Small intestine (tissue), 7 donors: ENCODE results near the gene SUPT4H1. TPM values are rescaled to one million over a fixed set of nuclear protein-coding genes. Genes with fewer than 3 reads are reported as not detected.

ENCODE experiments used
- DNase-seq, 2 donors: peaks; one replicate each; pipeline versions ENCODE4 v3.0.0 to v3.0.0-alpha.2; 2013
- FAIRE-seq: peaks from 2 replicates; lab custom pipeline; 2012; peaks lifted over from hg19 to GRCh38; lab: Jason Lieb, UNC
- H3K27ac ChIP-seq, 3 donors: one replicate each; pipeline ENCODE4 v1.5.1; 2013; ENCODE audit warnings: low read length in 2 of 3, mild to moderate bottlenecking in 2 of 3, control low read depth in 1 of 3, inconsistent platforms in 1 of 3, low read depth in 1 of 3, moderate library complexity in 1 of 3
- H3K27me3 ChIP-seq, 3 donors: one replicate each; pipeline ENCODE4 v1.6.1; 2013; ENCODE audit warnings: low read length in 3 of 3, inconsistent platforms in 1 of 3; ENCODE audit not compliant: control insufficient read depth in 3 of 3, insufficient read depth in 3 of 3
- H3K36me3 ChIP-seq, 3 donors: one replicate each; pipeline ENCODE4 v1.6.1; 2013; ENCODE audit warnings: low read length in 3 of 3, inconsistent platforms in 1 of 3, low read depth in 1 of 3, mild to moderate bottlenecking in 1 of 3, moderate library complexity in 1 of 3; ENCODE audit not compliant: control insufficient read depth in 3 of 3, insufficient read depth in 2 of 3
- H3K4me1 ChIP-seq, 3 donors: one replicate each; pipeline ENCODE4 v1.6.1; 2013; ENCODE audit warnings: low read length in 2 of 3, inconsistent platforms in 1 of 3, low read depth in 1 of 3, mild to moderate bottlenecking in 1 of 3, moderate library complexity in 1 of 3; ENCODE audit not compliant: control insufficient read depth in 3 of 3, insufficient read depth in 2 of 3
- H3K4me3 ChIP-seq, 3 donors: one replicate each; pipeline ENCODE4 v1.5.1; 2013; ENCODE audit warnings: low read length in 3 of 3, control low read depth in 1 of 3, inconsistent platforms in 1 of 3, low read depth in 1 of 3, mild to moderate bottlenecking in 1 of 3, moderate library complexity in 1 of 3
- H3K9me3 ChIP-seq, 2 donors: one replicate each; pipeline ENCODE4 v1.6.1; 2013; ENCODE audit warnings: low read depth in 1 of 2, low read length in 1 of 2; ENCODE audit not compliant: control insufficient read depth in 2 of 2, insufficient read depth in 1 of 2
- WGBS, 3 donors: extraction: QIAGEN DNeasy Blood & Tissue Kit; methylation state at CpG; one replicate each; pipeline ENCODE4 v1.1.7; 2013; 5-methylcytosine and 5-hydroxymethylcytosine counted together
- polyA plus RNA-seq, 4 donors: library from polyadenylated mRNA; stranded (reverse) in 3 of 4; unstranded in 1 of 4; fragments of 200-250 nt in 3 of 4; fragments of 120-200 nt in 1 of 4; gene quantifications; one replicate each; pipeline versions ENCODE4 v1.2.1 to v1.2.3, GENCODE V29; 2013
- donor health status: healthy with polysubstance abuse.
- donor health status: control.
- donor health status: control.
- donor health status: Bipolar disorder and iron deficiency.
- donor health status: healthy.

Gene SUPT4H1
- polyA plus RNA-seq, 4 donors = 70.3 to 102 (median 79.7) TPM

- WGBS, 3 donors = 12 to 70% (median 36%) methylated on average over 3 of the region's 3 CpGs
- Histone ChIP-seq H3K4me3 (no peak overlapping the region), H3K27ac (peak overlapping the region; percentile 47 to 76 (median 73)), H3K9me3 (no peaks in the 10 kb centered on the region), H3K4me1 (peaks cover 0 to 53% (median 9%) of the 10 kb centered on the region in 3 donors), H3K27me3 (no peaks in the 10 kb centered on the region), H3K36me3 (no peaks in the 10 kb centered on the region)
- peak; percentile 15 for FAIRE-seq
- peak; percentile 73 to 86 for DNase-seq
Measured at GRCh38 chr17:58394534-58395223, 42.7 kb upstream of the SUPT4H1 start.

DNA sequence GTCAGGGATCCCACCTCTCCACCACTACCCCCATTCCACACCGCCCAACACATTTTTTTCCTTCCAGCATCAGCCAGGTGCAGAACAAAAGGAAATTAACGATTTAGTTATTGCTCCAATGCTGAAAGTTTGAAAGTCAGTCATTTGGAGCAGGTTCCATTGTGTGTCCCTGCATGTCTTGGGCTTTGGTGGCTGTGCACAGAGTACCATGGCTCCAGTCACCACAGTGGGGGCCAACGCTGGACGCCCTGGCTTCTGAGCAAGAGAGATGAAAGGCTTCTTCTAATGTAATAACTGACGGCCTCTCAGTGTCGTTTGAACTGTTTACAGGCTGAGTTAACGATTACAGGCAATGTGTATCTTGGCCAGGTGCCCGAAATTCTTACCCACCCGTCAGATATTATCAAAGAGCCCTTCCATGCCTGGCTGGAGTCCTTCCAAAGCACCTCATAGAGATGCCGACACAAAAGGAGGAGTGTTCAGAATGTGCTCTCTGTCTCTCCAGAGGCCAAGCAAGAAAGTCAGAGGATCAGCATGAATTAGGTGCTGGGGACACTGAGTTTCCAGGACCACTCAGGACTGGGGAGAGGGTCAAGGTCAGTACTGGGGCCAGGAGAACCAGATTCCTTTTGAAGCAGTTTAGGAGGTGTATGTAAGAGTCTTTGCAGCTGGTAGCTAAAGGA is 39.4 kb upstream of the SUPT4H1 start:
- WGBS, 3 donors = 14 to 38% (median 36%) methylated on average over 10 of the region's 10 CpGs
- Histone ChIP-seq H3K9me3 (no peaks in the 10 kb centered on the region), H3K36me3 (no peaks in the 10 kb centered on the region), H3K4me1 (peaks cover 0 to 64% (median 15%) of the 10 kb centered on the region in 3 donors), H3K27me3 (no peaks in the 10 kb centered on the region), H3K27ac (peak overlapping the region; percentile 11 to 63 (median 55)), H3K4me3 (no peak overlapping the region)
- FAIRE-seq = no peak
- DNase-seq = peak; percentile 95 to 98

GRCh38 chr17:58390884-58391283 is 38.9 kb upstream of the SUPT4H1 start:
- no peak for DNase-seq
- Histone ChIP-seq H3K4me1 (peaks cover 0 to 58% (median 15%) of the 10 kb centered on the region in 3 donors), H3K27ac (peak overlapping the region in 2 of 3 donors; percentile 55 to 63), H3K36me3 (peaks cover 0 to 4% (median 0%) of the 10 kb centered on the region in 3 donors), H3K4me3 (no peak overlapping the region), H3K9me3 (no peaks in the 10 kb centered on the region), H3K27me3 (no peaks in the 10 kb centered on the region)
- FAIRE-seq = no peak
- 20 to 57% (median 41%) methylated on average over 2 of the region's 2 CpGs for WGBS, 3 donors

- Histone ChIP-seq H3K4me3 (no peak overlapping the region), H3K27ac (peak overlapping the region in 2 of 3 donors; percentile 32 to 61), H3K36me3 (peaks cover 0 to 5% (median 0%) of the 10 kb centered on the region in 3 donors), H3K9me3 (no peaks in the 10 kb centered on the region), H3K27me3 (no peaks in the 10 kb centered on the region), H3K4me1 (peaks cover 0 to 63% (median 17%) of the 10 kb centered on the region in 3 donors)
- WGBS, 3 donors = 16 to 39% (median 32%) methylated on average over 3 of the region's 3 CpGs
- DNase-seq (no peak), FAIRE-seq (no peak)
Measured at GRCh38 chr17:58388302-58389190, 36.5 kb upstream of the SUPT4H1 start.

DNA sequence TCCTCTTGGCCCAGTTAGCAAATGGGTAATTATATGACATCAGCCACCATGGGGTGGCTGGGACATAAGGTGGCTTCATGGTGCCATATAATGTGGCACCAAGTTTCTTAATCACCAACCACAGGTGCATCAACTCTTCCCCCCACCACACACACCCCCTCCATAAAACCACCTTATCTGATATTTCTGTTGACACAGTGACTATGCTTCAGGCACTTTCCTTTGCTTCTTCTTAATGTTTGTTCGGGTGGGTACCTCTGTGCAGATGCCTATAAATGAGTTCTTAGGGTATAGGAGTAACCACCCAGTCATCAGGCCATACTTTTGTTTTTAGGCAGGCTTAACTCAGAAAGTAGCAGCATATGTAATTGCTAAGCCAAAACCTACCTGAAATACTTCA is 35.8 kb upstream of the SUPT4H1 start:
- no peak overlapping the region for H3K4me3 ChIP-seq
- no peak for FAIRE-seq
- no peaks in the 10 kb centered on the region for H3K9me3 ChIP-seq
- no peaks in the 10 kb centered on the region for H3K27me3 ChIP-seq
- DNase-seq = peak; percentile 68 to 90
- H3K4me1 ChIP-seq = peaks cover 0 to 70% (median 17%) of the 10 kb centered on the region in 3 donors
- H3K36me3 ChIP-seq = peaks cover 0 to 5% (median 0%) of the 10 kb centered on the region in 3 donors
- 22 to 55% (median 39%) methylated on average over 1 of the region's 1 CpG for WGBS, 3 donors
- H3K27ac ChIP-seq = peak overlapping the region in 2 of 3 donors; percentile 32 to 61

GRCh38 chr17:58386708-58387107 is 34.7 kb upstream of the SUPT4H1 start:
- no peaks in the 10 kb centered on the region for H3K9me3 ChIP-seq
- WGBS, 3 donors = 41 to 69% (median 49%) methylated on average over 3 of the region's 3 CpGs
- H3K27me3 ChIP-seq = no peaks in the 10 kb centered on the region
- peaks cover 0 to 5% (median 0%) of the 10 kb centered on the region in 3 donors for H3K36me3 ChIP-seq
- no peak for FAIRE-seq
- H3K4me3 ChIP-seq = no peak overlapping the region
- no peak for DNase-seq
- peaks cover 5 to 76% (median 17%) of the 10 kb centered on the region in 3 donors for H3K4me1 ChIP-seq
- H3K27ac ChIP-seq = no peak overlapping the region

- peaks cover 0 to 8% (median 0%) of the 10 kb centered on the region in 3 donors for H3K36me3 ChIP-seq
- no peak overlapping the region for H3K4me3 ChIP-seq
- no peaks in the 10 kb centered on the region for H3K9me3 ChIP-seq
- no peak for DNase-seq
- no peak overlapping the region for H3K27ac ChIP-seq
- 17 to 55% (median 29%) methylated on average over 4 of the region's 4 CpGs for WGBS, 3 donors
- H3K4me1 ChIP-seq = peaks cover 9 to 77% (median 15%) of the 10 kb centered on the region in 3 donors
- no peak for FAIRE-seq
- no peaks in the 10 kb centered on the region for H3K27me3 ChIP-seq
Measured at GRCh38 chr17:58385359-58385899, 33.4 kb upstream of the SUPT4H1 start.
